ENCODE results near the gene FEV. TPM values are rescaled to one million over a fixed set of nuclear protein-coding genes. Genes with fewer than 3 reads are reported as not detected.
A peak's percentile ranks its signal among the peaks of the same experiment; 100 is the strongest.

FEV gene
- total RNA-seq, 2 donors from 2014 or later: not detected

GRCh38 chr2:218983934-218984238 lies 1.1 kb downstream of the FEV start:
- Histone ChIP-seq H3K36me3 (no peaks in the 10 kb centered on the region), H3K4me1 (ENCODE audit: control insufficient read depth in 1 of 2, low read depth in 2 of 2) (peaks cover 20 to 37% of the 10 kb centered on the region in 2 donors), H3K4me3 (peak overlapping the region; percentile 42), H3K9me3 (no peaks in the 10 kb centered on the region), H3K27me3 (replicated peaks; ENCODE audit: insufficient read depth) (peaks cover 27% of the 10 kb centered on the region), H3K27ac (peak overlapping the region in 1 of 2 donors; percentile 38)
- DNase-seq (ENCODE audit: low spot score) (no peak), ATAC-seq (ENCODE audit: insufficient number of reproducible peaks, low FRiP score, low read depth) (no peak)
- TF ChIP-seq CTCF (IDR thresholded peaks at IDR 0.05): no peak

GRCh38 chr2:218983263-218983933 lies 1.6 kb downstream of the FEV start:
- peaks cover 20 to 37% of the 10 kb centered on the region in 2 donors for H3K4me1 ChIP-seq (ENCODE audit: control insufficient read depth in 1 of 2, low read depth in 2 of 2)
- no peak for TF ChIP-seq CTCF (IDR thresholded peaks at IDR 0.05)

GRCh38 chr2:218982586-218983262 lies 2.3 kb downstream of the FEV start:
- H3K9me3 ChIP-seq: no peaks in the 10 kb centered on the region
- no peak for ATAC-seq (ENCODE audit: insufficient number of reproducible peaks, low FRiP score, low read depth)
- no peak overlapping the region for H3K27ac ChIP-seq
- H3K4me1 ChIP-seq (ENCODE audit: control insufficient read depth in 1 of 2, low read depth in 2 of 2): peaks cover 20 to 37% of the 10 kb centered on the region in 2 donors
- peak overlapping the region; percentile 68 for H3K4me3 ChIP-seq
- DNase-seq (ENCODE audit: low spot score): no peak
- H3K27me3 ChIP-seq (replicated peaks; ENCODE audit: insufficient read depth): peaks cover 27% of the 10 kb centered on the region
- H3K36me3 ChIP-seq: no peaks in the 10 kb centered on the region
- no peak for TF ChIP-seq CTCF (IDR thresholded peaks at IDR 0.05)

More at GRCh38 chr2:218983263-218983933, 1.6 kb downstream of the FEV start:
- no peak overlapping the region for H3K27ac ChIP-seq
- no peak for ATAC-seq (ENCODE audit: insufficient number of reproducible peaks, low FRiP score, low read depth)
- no peak overlapping the region for H3K4me3 ChIP-seq
- peaks cover 27% of the 10 kb centered on the region for H3K27me3 ChIP-seq (replicated peaks; ENCODE audit: insufficient read depth)
- no peak for DNase-seq (ENCODE audit: low spot score)
- no peaks in the 10 kb centered on the region for H3K36me3 ChIP-seq
- H3K9me3 ChIP-seq: no peaks in the 10 kb centered on the region

- Histone ChIP-seq H3K27me3 (replicated peaks; ENCODE audit: insufficient read depth) (peaks cover 24% of the 10 kb centered on the region), H3K27ac (no peak overlapping the region), H3K36me3 (no peaks in the 10 kb centered on the region), H3K9me3 (no peaks in the 10 kb centered on the region), H3K4me1 (ENCODE audit: control insufficient read depth in 1 of 2, low read depth in 2 of 2) (peaks cover 20 to 37% of the 10 kb centered on the region in 2 donors), H3K4me3 (peak overlapping the region; percentile 68)
- ATAC-seq (ENCODE audit: insufficient number of reproducible peaks, low FRiP score, low read depth): no peak
- TF ChIP-seq CTCF (IDR thresholded peaks at IDR 0.05): no peak
- DNase-seq (ENCODE audit: low spot score): no peak
Observed at GRCh38 chr2:218981881-218982585, 3.0 kb downstream of the FEV start.

GRCh38 chr2:218981390-218981880 lies 3.5 kb downstream of the FEV start:
- TF ChIP-seq CTCF (IDR thresholded peaks at IDR 0.05): no peak
- DNase-seq (ENCODE audit: low spot score): no peak
- ATAC-seq (ENCODE audit: insufficient number of reproducible peaks, low FRiP score, low read depth): no peak
- peak overlapping the region in 1 of 2 donors; percentile 34 for H3K27ac ChIP-seq
- peak overlapping the region; percentile 68 for H3K4me3 ChIP-seq
- H3K27me3 ChIP-seq (replicated peaks; ENCODE audit: insufficient read depth): peaks cover 18% of the 10 kb centered on the region
- no peaks in the 10 kb centered on the region for H3K9me3 ChIP-seq
- H3K36me3 ChIP-seq: no peaks in the 10 kb centered on the region
- peaks cover 20 to 37% of the 10 kb centered on the region in 2 donors for H3K4me1 ChIP-seq (ENCODE audit: control insufficient read depth in 1 of 2, low read depth in 2 of 2)
